Measurements from ENCODE around the gene KIF2C.
"Not testable (repeated sequence)": the region's sequence is repeated elsewhere in the genome, so short reads cannot be mapped to it uniquely, and the experiment has no call there.

Gene KIF2C

DNA sequence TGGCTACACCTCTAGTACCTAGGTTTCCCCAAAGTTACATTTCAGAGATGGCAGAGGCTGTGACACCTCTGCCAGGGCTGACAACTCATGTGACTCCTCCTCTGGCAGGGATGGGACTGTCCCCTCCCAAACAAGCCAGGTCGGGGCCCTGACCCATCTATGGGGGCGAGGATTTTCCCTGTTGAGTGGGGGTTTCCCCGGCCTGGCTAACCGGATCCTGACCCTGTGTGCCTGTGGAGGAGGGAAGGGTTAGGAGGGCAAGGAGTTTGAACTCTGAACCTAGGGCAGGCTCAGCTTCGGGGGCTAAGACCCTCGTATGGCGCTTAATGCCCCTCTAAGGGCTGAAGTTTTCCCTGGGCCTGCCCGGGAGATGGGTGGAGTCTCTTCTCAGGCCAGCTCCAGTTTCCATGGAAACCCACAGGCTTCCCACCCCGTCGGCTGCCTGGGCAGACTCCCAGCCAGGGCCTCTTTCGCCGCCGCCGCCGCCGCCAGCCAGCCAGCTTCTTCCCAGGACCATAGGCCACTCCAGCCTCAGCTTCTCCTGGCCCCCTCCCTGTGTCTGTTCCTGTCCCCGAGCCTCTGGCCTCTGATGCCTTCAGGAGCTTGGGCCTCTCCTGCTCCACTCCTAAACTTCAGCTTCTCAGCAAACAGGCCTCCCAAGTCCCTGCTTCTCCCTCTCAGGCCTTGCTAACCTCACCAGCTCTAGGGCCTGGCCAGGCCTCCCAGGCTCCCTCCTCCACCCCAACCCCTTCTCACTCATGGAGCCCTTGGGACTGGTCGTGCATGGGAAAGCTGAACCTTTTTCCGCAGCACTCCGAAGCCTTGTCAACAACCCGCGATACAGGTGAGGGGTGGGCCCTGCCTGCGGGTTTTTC, 68.7 kb downstream of the KIF2C start, which contains the start of gene BTBD19:
BTBD19 (plus strand) TSS at position 461 of the 875 bp plus-strand sequence; CDS start at position 759, 298 bp downstream.
- H3K4me3 ChIP-seq (ENCODE audit: low read depth, low read length) = no peak within 1 kb of the TSS
- TF ChIP-seq, protein P1, sequence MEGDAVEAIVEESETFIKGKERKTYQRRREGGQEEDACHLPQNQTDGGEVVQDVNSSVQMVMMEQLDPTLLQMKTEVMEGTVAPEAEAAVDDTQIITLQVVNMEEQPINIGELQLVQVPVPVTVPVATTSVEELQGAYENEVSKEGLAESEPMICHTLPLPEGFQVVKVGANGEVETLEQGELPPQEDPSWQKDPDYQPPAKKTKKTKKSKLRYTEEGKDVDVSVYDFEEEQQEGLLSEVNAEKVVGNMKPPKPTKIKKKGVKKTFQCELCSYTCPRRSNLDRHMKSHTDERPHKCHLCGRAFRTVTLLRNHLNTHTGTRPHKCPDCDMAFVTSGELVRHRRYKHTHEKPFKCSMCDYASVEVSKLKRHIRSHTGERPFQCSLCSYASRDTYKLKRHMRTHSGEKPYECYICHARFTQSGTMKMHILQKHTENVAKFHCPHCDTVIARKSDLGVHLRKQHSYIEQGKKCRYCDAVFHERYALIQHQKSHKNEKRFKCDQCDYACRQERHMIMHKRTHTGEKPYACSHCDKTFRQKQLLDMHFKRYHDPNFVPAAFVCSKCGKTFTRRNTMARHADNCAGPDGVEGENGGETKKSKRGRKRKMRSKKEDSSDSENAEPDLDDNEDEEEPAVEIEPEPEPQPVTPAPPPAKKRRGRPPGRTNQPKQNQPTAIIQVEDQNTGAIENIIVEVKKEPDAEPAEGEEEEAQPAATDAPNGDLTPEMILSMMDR (IDR thresholded peaks at IDR 0.05; ENCODE audit: borderline replicate concordance, insufficient read depth, low read depth, low read length) = no peak

DNA sequence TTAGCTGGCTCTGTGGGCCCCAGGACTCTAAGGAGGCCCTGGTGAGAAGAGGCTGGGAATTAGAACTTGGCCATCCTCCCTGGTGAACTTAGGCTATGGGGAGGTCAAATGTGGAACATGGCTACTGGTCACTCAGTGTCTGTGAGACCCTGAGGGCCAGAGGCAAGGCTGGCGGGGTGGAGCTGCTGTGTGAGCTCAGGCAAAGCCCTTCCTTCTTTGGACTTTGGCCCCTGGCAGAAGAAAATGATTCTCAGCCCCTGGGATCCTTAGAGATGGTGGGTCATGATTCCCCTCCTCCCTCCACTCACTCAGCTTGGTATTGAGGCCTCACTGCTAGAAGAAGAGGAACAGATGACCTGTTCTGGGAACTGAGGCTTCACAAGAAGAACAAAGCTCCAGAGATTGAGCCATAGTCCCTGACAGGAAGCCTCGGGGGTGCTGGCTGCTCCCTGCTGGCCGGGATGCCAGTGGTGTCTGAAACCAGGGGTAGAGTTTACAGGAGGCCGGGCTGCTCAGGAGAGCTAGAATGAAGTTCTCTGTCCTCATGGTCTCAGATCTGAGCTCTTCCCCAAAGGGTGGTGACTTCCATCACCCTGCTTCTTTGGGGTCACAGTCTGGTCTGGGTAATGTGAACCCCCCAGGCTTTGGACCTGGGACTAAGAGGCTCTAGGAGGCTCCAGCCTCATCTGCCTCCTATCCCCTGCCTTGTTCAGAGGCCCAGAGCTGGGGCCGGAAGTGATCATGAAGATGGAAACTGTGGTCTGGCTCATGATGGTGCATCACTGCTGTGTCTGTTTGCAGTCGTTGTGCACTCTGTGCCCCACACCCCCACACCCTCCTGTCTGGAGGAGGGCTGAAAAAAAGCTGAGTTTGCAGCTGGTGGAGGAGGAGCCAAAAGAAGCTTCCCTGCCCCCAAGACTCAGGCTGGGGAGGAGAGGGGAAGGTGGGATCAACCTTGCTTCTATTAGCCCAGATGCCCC, 69.6 kb downstream of the KIF2C start:
- H3K4me3 ChIP-seq (ENCODE audit: low read depth, low read length) = no peak overlapping the region
- TF ChIP-seq, protein P1 (IDR thresholded peaks at IDR 0.05; ENCODE audit: borderline replicate concordance, insufficient read depth, low read depth, low read length) = no peak

DNA sequence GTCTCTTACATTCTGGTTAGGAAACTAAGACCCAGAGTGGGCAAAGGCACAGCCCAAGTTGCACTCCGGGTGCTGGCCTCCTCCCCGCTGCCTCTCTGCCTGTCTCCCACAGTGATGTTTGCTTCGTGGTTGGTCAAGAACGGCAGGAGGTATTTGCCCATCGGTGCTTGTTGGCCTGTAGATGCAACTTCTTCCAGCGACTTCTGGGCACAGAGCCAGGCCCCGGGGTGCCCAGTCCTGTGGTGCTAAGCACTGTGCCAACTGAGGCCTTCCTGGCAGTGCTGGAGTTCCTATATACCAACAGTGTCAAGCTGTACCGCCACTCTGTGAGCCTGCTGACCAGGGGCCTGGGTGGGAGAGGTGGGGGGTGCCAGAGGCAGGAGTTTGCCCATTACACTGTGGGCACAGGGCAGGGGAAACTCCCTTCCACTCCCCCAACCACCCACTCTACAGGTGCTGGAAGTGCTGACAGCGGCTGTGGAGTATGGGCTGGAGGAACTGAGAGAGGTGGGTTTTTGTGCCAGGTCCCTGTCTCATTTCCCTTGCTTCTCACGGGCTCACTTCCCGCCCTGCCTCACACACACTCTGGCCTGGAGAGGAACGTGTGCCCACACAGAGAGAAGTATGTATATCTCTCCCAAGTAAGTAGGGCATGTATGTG, 70.6 kb downstream of the KIF2C start:
- no peak overlapping the region for H3K4me3 ChIP-seq (ENCODE audit: low read depth, low read length)
- TF ChIP-seq, protein P1 (IDR thresholded peaks at IDR 0.05; ENCODE audit: borderline replicate concordance, insufficient read depth, low read depth, low read length) = no peak

DNA sequence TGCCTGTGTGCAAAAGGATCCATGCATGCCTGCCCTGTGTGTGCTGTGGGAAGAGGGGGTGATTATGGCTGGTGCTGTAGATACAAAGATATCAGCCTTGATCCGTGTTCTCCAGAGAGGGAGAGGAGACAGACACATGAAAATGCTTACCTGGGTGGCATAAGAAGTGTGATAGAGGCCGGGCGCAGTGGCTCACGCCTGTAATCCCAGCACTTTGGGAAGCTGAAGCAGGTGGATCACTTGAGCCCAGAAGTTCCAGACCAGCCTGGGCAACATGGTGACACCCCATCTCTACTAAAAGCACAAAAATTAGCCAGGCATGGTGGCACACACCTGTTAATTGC, 71.1 kb downstream of the KIF2C start:
- not testable (repeated sequence) for H3K4me3 ChIP-seq (ENCODE audit: low read depth, low read length)

DNA sequence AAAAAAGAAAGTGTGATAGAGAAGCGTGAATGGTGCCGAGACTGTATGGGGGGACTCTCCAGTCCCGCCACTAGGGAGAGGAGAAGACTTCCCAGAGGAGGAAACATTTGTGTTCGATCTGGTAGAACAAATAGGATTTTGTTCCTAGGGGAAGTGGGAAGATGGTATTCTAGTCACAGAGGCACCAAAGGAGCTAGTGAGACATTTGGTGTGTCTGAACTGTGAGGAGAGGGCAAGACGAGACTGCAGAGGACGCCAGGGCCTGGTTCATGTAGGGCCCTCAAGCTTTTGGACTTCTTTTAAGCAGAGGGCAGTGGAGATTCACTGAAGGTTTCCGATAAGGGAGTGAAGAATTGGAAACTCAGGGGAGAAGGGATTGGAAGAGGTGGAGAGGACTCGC, 71.6 kb downstream of the KIF2C start:
- TF ChIP-seq, protein P1 (IDR thresholded peaks at IDR 0.05; ENCODE audit: borderline replicate concordance, insufficient read depth, low read depth, low read length) = no peak
- H3K4me3 ChIP-seq (ENCODE audit: low read depth, low read length) = no peak overlapping the region

DNA sequence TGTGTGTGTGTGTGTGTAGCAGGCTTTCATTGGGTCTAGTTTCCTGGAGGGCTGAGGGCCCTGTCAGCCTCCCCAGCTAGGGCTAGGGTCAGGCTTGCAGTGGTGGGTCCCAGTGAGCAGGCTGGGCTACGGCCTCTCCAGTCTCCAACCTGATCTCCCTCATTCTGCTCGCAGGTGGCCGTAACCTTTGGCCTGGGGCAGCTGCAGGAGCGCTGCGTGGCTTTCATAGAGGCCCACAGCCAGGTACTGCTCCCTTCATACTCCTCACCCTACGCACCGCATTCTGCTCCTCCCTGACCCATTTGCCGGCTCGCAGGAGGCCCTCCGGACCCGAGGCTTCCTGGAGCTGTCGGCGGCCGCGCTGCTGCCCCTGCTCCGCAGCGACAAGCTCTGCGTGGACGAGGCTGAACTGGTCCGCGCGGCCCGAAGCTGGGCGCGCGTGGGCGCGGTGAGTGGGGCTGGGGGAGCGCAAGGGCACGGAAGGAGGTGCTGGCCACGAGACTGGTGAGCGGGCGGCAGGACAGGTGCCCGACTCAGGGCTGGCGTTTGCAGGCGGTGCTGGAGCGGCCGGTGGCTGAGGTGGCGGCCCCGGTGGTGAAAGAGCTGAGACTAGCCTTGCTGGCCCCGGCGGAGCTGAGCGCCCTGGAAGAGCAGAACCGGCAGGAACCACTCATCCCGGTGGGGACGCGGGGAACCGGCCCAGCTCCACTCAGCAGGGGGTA, 73.3 kb downstream of the KIF2C start:
- H3K4me3 ChIP-seq (ENCODE audit: low read depth, low read length) = no peak overlapping the region
- TF ChIP-seq, protein P1 (IDR thresholded peaks at IDR 0.05; ENCODE audit: borderline replicate concordance, insufficient read depth, low read depth, low read length) = no peak

DNA sequence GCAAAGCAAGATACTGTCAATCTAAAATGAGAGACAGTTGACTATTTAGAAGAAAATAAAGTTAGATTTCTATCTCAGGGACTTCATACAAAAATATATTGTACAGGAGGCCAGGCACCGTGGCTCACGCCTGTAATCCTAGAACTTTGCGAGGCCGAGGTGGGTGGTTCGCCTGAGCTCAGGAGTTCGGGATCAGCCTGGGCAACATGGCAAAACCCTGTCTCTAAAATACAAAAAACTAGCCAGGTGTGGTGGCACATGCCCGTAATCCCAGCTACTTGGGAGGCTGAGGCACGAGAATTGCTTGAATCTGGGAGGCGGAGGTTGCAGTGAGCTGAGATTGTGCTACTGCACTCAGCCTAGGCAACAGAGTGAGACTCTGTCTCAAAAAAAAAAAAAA, 76.3 kb downstream of the KIF2C start:
- H3K4me3 ChIP-seq (ENCODE audit: low read depth, low read length) = not testable (repeated sequence)
